ENCODE measurements around the gene PTPRM.

PTPRM gene

GRCh38 chr18:7600036-7600435 is 32.9 kb downstream of the PTPRM start:
- DNase-seq (ENCODE audit: low read depth in 2 of 2), result no peak

- DNase-seq (ENCODE audit: low read depth in 2 of 2), result no peak
These were observed 33.6 kb downstream of the PTPRM start for GRCh38 chr18:7600528-7601245.

GRCh38 chr18:7601246-7601615 is 34.1 kb downstream of the PTPRM start:
- no peak for DNase-seq (ENCODE audit: low read depth in 2 of 2)

- DNase-seq (ENCODE audit: low read depth in 2 of 2), result no peak
These were observed 34.8 kb downstream of the PTPRM start for GRCh38 chr18:7601936-7602335.

GRCh38 chr18:7603259-7604000 is 36.3 kb downstream of the PTPRM start:
- no peak for DNase-seq (ENCODE audit: low read depth in 2 of 2)

- no peak for DNase-seq (ENCODE audit: low read depth in 2 of 2)
These were observed 37.2 kb downstream of the PTPRM start for GRCh38 chr18:7604361-7604760.

GRCh38 chr18:7605705-7606104 is 38.6 kb downstream of the PTPRM start:
- no peak for DNase-seq (ENCODE audit: low read depth in 2 of 2)

GRCh38 chr18:7607540-7608173 is 40.5 kb downstream of the PTPRM start:
- no peak for DNase-seq (ENCODE audit: low read depth in 2 of 2)

- no peak for DNase-seq (ENCODE audit: low read depth in 2 of 2)
These were observed 41.0 kb downstream of the PTPRM start for GRCh38 chr18:7608174-7608550.

GRCh38 chr18:7608781-7609201 is 41.7 kb downstream of the PTPRM start:
- no peak for DNase-seq (ENCODE audit: low read depth in 2 of 2)

GRCh38 chr18:7609617-7610016 is 42.5 kb downstream of the PTPRM start:
- no peak for DNase-seq (ENCODE audit: low read depth in 2 of 2)

- no peak for DNase-seq (ENCODE audit: low read depth in 2 of 2)
These were observed 46.9 kb downstream of the PTPRM start for GRCh38 chr18:7614042-7614441.

- DNase-seq (ENCODE audit: low read depth in 2 of 2), result no peak
These were observed 48.7 kb downstream of the PTPRM start for GRCh38 chr18:7615840-7616239.

- DNase-seq (ENCODE audit: low read depth in 2 of 2), result no peak
These were observed 49.5 kb downstream of the PTPRM start for GRCh38 chr18:7616661-7617060.

GRCh38 chr18:7617738-7618422 is 50.8 kb downstream of the PTPRM start:
- DNase-seq (ENCODE audit: low read depth in 2 of 2), result no peak

GRCh38 chr18:7618891-7619442 is 51.9 kb downstream of the PTPRM start:
- DNase-seq (ENCODE audit: low read depth in 2 of 2), result no peak

- no peak for DNase-seq (ENCODE audit: low read depth in 2 of 2)
These were observed 52.6 kb downstream of the PTPRM start for GRCh38 chr18:7619676-7620075.

- DNase-seq (ENCODE audit: low read depth in 2 of 2), result no peak
These were observed 55.6 kb downstream of the PTPRM start for GRCh38 chr18:7622721-7623120.

- DNase-seq (ENCODE audit: low read depth in 2 of 2), result no peak
These were observed 56.6 kb downstream of the PTPRM start for GRCh38 chr18:7623681-7624080.

GRCh38 chr18:7624697-7625096 is 57.6 kb downstream of the PTPRM start:
- no peak for DNase-seq (ENCODE audit: low read depth in 2 of 2)

- no peak for DNase-seq (ENCODE audit: low read depth in 2 of 2)
These were observed 59.2 kb downstream of the PTPRM start for GRCh38 chr18:7626175-7626921.
